ENCODE measurements around the gene ZNF157. TPM values are rescaled to one million over a fixed set of nuclear protein-coding genes. Genes with fewer than 3 reads are reported as not detected.

Gene ZNF157
- total RNA-seq: 0.09 TPM in 1 of 2 replicates, not detected in the other

GRCh38 chrX:47370278-47370677 lies at the start of gene ZNF157:
Gene ZNF157 (plus strand): TSS chrX:47370578. CDS start chrX:47370669, 91 bp downstream.

Other genes starting within 250 kb of the ZNF157 start
- 33.5 and 44.8 TPM in 2 replicates for gene NDUFB11, start 225.9 kb upstream of the ZNF157 start, total RNA-seq
- gene RBM10, start 225.4 kb upstream of the ZNF157 start, total RNA-seq: 44.2 and 61.1 TPM in 2 replicates
- gene UBA1, start 176.7 kb upstream of the ZNF157 start, total RNA-seq: 123 and 204 TPM in 2 replicates
- gene CDK16, start 151.9 kb upstream of the ZNF157 start, total RNA-seq: 71.0 and 131 TPM in 2 replicates
- gene USP11, start 137.6 kb upstream of the ZNF157 start, total RNA-seq: 52.3 and 76.9 TPM in 2 replicates
- 5.3 and 7.8 TPM in 2 replicates for gene ZNF41, start 112.6 kb downstream of the ZNF157 start, total RNA-seq
- gene ARAF, start 190.6 kb downstream of the ZNF157 start, total RNA-seq: 13.4 and 20.3 TPM in 2 replicates
- gene TIMP1, start 211.9 kb downstream of the ZNF157 start, total RNA-seq: 1,164 and 1,671 TPM in 2 replicates
- under 0.01 and 0.14 TPM in 2 replicates for gene SYN1, start 249.3 kb downstream of the ZNF157 start, total RNA-seq

Measured in smooth muscle cell of the umbilical artery (primary cell).